Forelimb muscle (tissue), 1 donor: ENCODE results near the gene CYP26C1. TPM values are rescaled to one million over a fixed set of nuclear protein-coding genes. Genes with fewer than 3 reads are reported as not detected.

ENCODE experiments used
- DNase-seq: peaks from one replicate; pipeline ENCODE4 v3.0.0-alpha.2; 2013; ENCODE audit warnings: low read depth
- polyA plus RNA-seq: library from polyadenylated mRNA; unstranded; fragments of 120-200 nt; gene quantifications from one replicate; pipeline ENCODE4 v1.2.1, GENCODE V29; 2013; ENCODE audit not compliant: insufficient read length

The CYP26C1 gene
- polyA plus RNA-seq, 1 donor, result not detected

GRCh38 chr10:93063977-93064660 lies 3.5 kb downstream of the CYP26C1 start:
- DNase-seq, result no peak

- no peak for DNase-seq
Observed at GRCh38 chr10:93064874-93065660, 4.5 kb downstream of the CYP26C1 start.

- no peak for DNase-seq
Observed at GRCh38 chr10:93065675-93066543, 5.3 kb downstream of the CYP26C1 start.

- DNase-seq, result no peak
Observed at GRCh38 chr10:93066544-93066913, 5.9 kb downstream of the CYP26C1 start.

GRCh38 chr10:93067443-93068365 lies 7.1 kb downstream of the CYP26C1 start:
- DNase-seq, result no peak

- DNase-seq, result no peak
Observed at GRCh38 chr10:93068411-93069244, 8.0 kb downstream of the CYP26C1 start.

GRCh38 chr10:93069245-93069561 lies 8.6 kb downstream of the CYP26C1 start:
- no peak for DNase-seq

GRCh38 chr10:93070378-93071176 lies 10.0 kb downstream of the CYP26C1 start:
- no peak for DNase-seq

GRCh38 chr10:93071177-93071472 lies 10.5 kb downstream of the CYP26C1 start:
- DNase-seq, result no peak

GRCh38 chr10:93071674-93072224 lies 11.2 kb downstream of the CYP26C1 start:
- DNase-seq, result no peak

- DNase-seq, result no peak
Observed at GRCh38 chr10:93072225-93072712, 11.7 kb downstream of the CYP26C1 start.

GRCh38 chr10:93072713-93073538 lies 12.3 kb downstream of the CYP26C1 start:
- no peak for DNase-seq

GRCh38 chr10:93073539-93074146 lies 13.0 kb downstream of the CYP26C1 start, which contains the start of gene CYP26A1:
CYP26A1 (plus strand) TSS chr10:93073893; CDS start chr10:93073935, 42 bp downstream.
- no peak for DNase-seq

- DNase-seq, result no peak
Observed at GRCh38 chr10:93074147-93074596, 13.6 kb downstream of the CYP26C1 start.

- DNase-seq, result no peak
Observed at GRCh38 chr10:93074597-93075368, 14.2 kb downstream of the CYP26C1 start.

GRCh38 chr10:93075369-93076221 lies 15.0 kb downstream of the CYP26C1 start:
- no peak for DNase-seq
